Measurements from ENCODE around the gene SH3PXD2B. TPM values are rescaled to one million over a fixed set of nuclear protein-coding genes. Genes with fewer than 3 reads are reported as not detected.

Gene SH3PXD2B
- total and polyA plus RNA-seq, 2 donors (not counting 1 experiment from before 2014, with no cell fraction given), result not detected

GRCh38 chr5:172433071-172433470 is 21.3 kb downstream of the SH3PXD2B start:
- H3K27ac ChIP-seq (ENCODE audit: low read length in 2 of 2), result no peak overlapping the region
- no peaks in the 10 kb centered on the region for H3K4me1 Mint-ChIP-seq
- H3K9me3 Mint-ChIP-seq (ENCODE audit: insufficient read depth), result no peaks in the 10 kb centered on the region
- no peaks in the 10 kb centered on the region for H4K20me1 ChIP-seq (ENCODE audit: control insufficient read depth, insufficient read depth, low read length, poor library complexity, severe bottlenecking)
- no peak overlapping the region for H3K4me3 Mint-ChIP-seq
- ATAC-seq (ENCODE audit: low read depth) (no peak), DNase-seq (no peak)
- no peaks in the 10 kb centered on the region for H3K4me1 ChIP-seq (ENCODE audit: control insufficient read depth in 2 of 2, insufficient read depth in 2 of 2, low read length in 2 of 2)
- H3K79me2 ChIP-seq (ENCODE audit: control insufficient read depth, insufficient read depth, low read length), result no peaks in the 10 kb centered on the region
- no peak overlapping the region for H3K27ac Mint-ChIP-seq
- intact Hi-C loops (cut with micrococcal nuclease), result no loop called here
- ChIA-PET POLR2A (no interaction called here), CTCF (interaction anchor here (1.0 kb wide), 1 partner anchor 10 kb away, joined by 3 read pairs; no protein-coding TSS in a partner anchor)
- peaks cover 0 to 3% (median 0%) of the 10 kb centered on the region in 4 experiments for H3K27me3 ChIP-seq (replicated peaks in 1 of 4; ENCODE audit: control extremely low read depth in 1 of 4, control insufficient read depth in 3 of 4, insufficient read depth in 4 of 4, low read length in 3 of 4)
- H2AFZ ChIP-seq (ENCODE audit: insufficient read depth, low read depth, low read length, poor library complexity, severe bottlenecking), result no peak overlapping the region
- TF ChIP-seq EZH2 (IDR thresholded peaks at IDR 0.05; ENCODE audit: borderline replicate concordance, insufficient read depth, low read depth, low read length, poor library complexity, severe bottlenecking) (no peak), CTCF (IDR thresholded peaks at IDR 0.05) (no peak)
- WGBS (ENCODE audit: insufficient coverage), result no CpG with 5 or more reads among the region's 3 CpGs
- no peaks in the 10 kb centered on the region for H3K9me3 ChIP-seq (ENCODE audit: control extremely low read depth in 1 of 3, control insufficient read depth in 2 of 3, insufficient read depth in 1 of 3, low read length in 2 of 3)
- H3K9ac ChIP-seq (ENCODE audit: low read length), result no peak overlapping the region
- peaks cover 6% of the 10 kb centered on the region for H3K27me3 Mint-ChIP-seq
- H3K4me3 ChIP-seq (ENCODE audit: control extremely low read depth in 1 of 5, extremely low read depth in 1 of 5, insufficient read depth in 1 of 5, low read depth in 2 of 5, low read length in 4 of 5), result no peak overlapping the region
- H3K36me3 ChIP-seq (replicated peaks in 1 of 2; ENCODE audit: control extremely low read depth in 1 of 2, control insufficient read depth in 1 of 2, extremely low read depth in 1 of 2, insufficient read depth in 2 of 2, low read length in 1 of 2), result no peaks in the 10 kb centered on the region
- no peak overlapping the region for H3K4me2 ChIP-seq (replicated peaks; ENCODE audit: low read depth, low read length, poor library complexity, severe bottlenecking)

- no peak for TF ChIP-seq CTCF (IDR thresholded peaks at IDR 0.05)
- TF ChIP-seq EZH2 (IDR thresholded peaks at IDR 0.05; ENCODE audit: borderline replicate concordance, insufficient read depth, low read depth, low read length, poor library complexity, severe bottlenecking), result no peak
- no peaks in the 10 kb centered on the region for H3K27me3 ChIP-seq (replicated peaks in 1 of 4; ENCODE audit: control extremely low read depth in 1 of 4, control insufficient read depth in 3 of 4, insufficient read depth in 4 of 4, low read length in 3 of 4)
- no peaks in the 10 kb centered on the region for H3K9me3 Mint-ChIP-seq (ENCODE audit: insufficient read depth)
- no peaks in the 10 kb centered on the region for H4K20me1 ChIP-seq (ENCODE audit: control insufficient read depth, insufficient read depth, low read length, poor library complexity, severe bottlenecking)
- intact Hi-C loops (cut with micrococcal nuclease), result no loop called here
- H3K4me3 Mint-ChIP-seq, result no peak overlapping the region
- no peaks in the 10 kb centered on the region for H3K79me2 ChIP-seq (ENCODE audit: control insufficient read depth, insufficient read depth, low read length)
- POLR2A ChIA-PET, result no interaction called here
- no CpG with 5 or more reads among the region's 2 CpGs for WGBS (ENCODE audit: insufficient coverage)
- H3K4me1 ChIP-seq (ENCODE audit: control insufficient read depth in 2 of 2, insufficient read depth in 2 of 2, low read length in 2 of 2), result no peaks in the 10 kb centered on the region
- H2AFZ ChIP-seq (ENCODE audit: insufficient read depth, low read depth, low read length, poor library complexity, severe bottlenecking), result no peak overlapping the region
- DNase-seq (no peak), ATAC-seq (ENCODE audit: low read depth) (no peak)
- CTCF ChIA-PET, result no interaction called here
- H3K4me1 Mint-ChIP-seq, result no peaks in the 10 kb centered on the region
- no peak overlapping the region for H3K4me2 ChIP-seq (replicated peaks; ENCODE audit: low read depth, low read length, poor library complexity, severe bottlenecking)
- no peaks in the 10 kb centered on the region for H3K36me3 ChIP-seq (replicated peaks in 1 of 2; ENCODE audit: control extremely low read depth in 1 of 2, control insufficient read depth in 1 of 2, extremely low read depth in 1 of 2, insufficient read depth in 2 of 2, low read length in 1 of 2)
- H3K27me3 Mint-ChIP-seq, result peaks cover 10% of the 10 kb centered on the region
- H3K4me3 ChIP-seq (ENCODE audit: control extremely low read depth in 1 of 5, extremely low read depth in 1 of 5, insufficient read depth in 1 of 5, low read depth in 2 of 5, low read length in 4 of 5), result no peak overlapping the region
- no peak overlapping the region for H3K27ac ChIP-seq (ENCODE audit: low read length in 2 of 2)
- H3K9me3 ChIP-seq (ENCODE audit: control extremely low read depth in 1 of 3, control insufficient read depth in 2 of 3, insufficient read depth in 1 of 3, low read length in 2 of 3), result no peaks in the 10 kb centered on the region
- H3K9ac ChIP-seq (ENCODE audit: low read length), result no peak overlapping the region
- no peak overlapping the region for H3K27ac Mint-ChIP-seq
These were observed 24.0 kb downstream of the SH3PXD2B start for GRCh38 chr5:172430354-172430753.

All from B cell (primary cell).